Stimulated activated CD8-positive, alpha-beta memory T cell treated with anti-CD3 and anti-CD28 coated beads, Interleukin-12 subunit alpha, Interleukin-12 subunit beta, amount 100 ng/mL, for 4 hours (primary cell): ENCODE results near the gene SLC35E4.
"Not testable (repeated sequence)": the region's sequence is repeated elsewhere in the genome, so short reads cannot be mapped to it uniquely, and the experiment has no call there.

Experiments
- DNase-seq: peaks from one replicate; pipeline ENCODE4 v3.0.0-alpha.2; 2020; ENCODE audit warnings: low read depth

SLC35E4 gene

GRCh38 chr22:30635273-30636225, at the start of gene SLC35E4:
SLC35E4 (plus strand) TSS chr22:30635781; CDS start chr22:30636451, 670 bp downstream.
- DNase-seq, result peak; percentile 96

- no peak for DNase-seq
Observed at GRCh38 chr22:30586414-30586813, 49.2 kb upstream of the SLC35E4 start.

- no peak for DNase-seq
Observed at GRCh38 chr22:30591191-30591587, 44.4 kb upstream of the SLC35E4 start.

- peak; percentile 88 for DNase-seq
Observed at GRCh38 chr22:30591588-30592359, 43.8 kb upstream of the SLC35E4 start, which contains the start of gene PES1. PES1 (minus strand) TSS chr22:30591910; CDS start chr22:30591833, 77 bp downstream.

GRCh38 chr22:30592360-30592713, 43.2 kb upstream of the SLC35E4 start:
- DNase-seq, result not testable (repeated sequence)

- DNase-seq, result no peak
Observed at GRCh38 chr22:30596199-30596598, 39.4 kb upstream of the SLC35E4 start.

GRCh38 chr22:30596886-30597285, 38.7 kb upstream of the SLC35E4 start:
- DNase-seq, result no peak

GRCh38 chr22:30598986-30599385, 36.6 kb upstream of the SLC35E4 start:
- no peak for DNase-seq

GRCh38 chr22:30600921-30601320, 34.7 kb upstream of the SLC35E4 start:
- no peak for DNase-seq

- no peak for DNase-seq
Observed at GRCh38 chr22:30601464-30601863, 34.1 kb upstream of the SLC35E4 start.

- no peak for DNase-seq
Observed at GRCh38 chr22:30602049-30602448, 33.5 kb upstream of the SLC35E4 start.

GRCh38 chr22:30603801-30604200, 31.8 kb upstream of the SLC35E4 start:
- no peak for DNase-seq

- no peak for DNase-seq
Observed at GRCh38 chr22:30604723-30605122, 30.9 kb upstream of the SLC35E4 start.

- no peak for DNase-seq
Observed at GRCh38 chr22:30605449-30606110, 30.0 kb upstream of the SLC35E4 start.

- no peak for DNase-seq
Observed at GRCh38 chr22:30606455-30607299, 28.9 kb upstream of the SLC35E4 start, which contains the start of gene TCN2. TCN2 (plus strand) TSS chr22:30607174; CDS start chr22:30607332, 158 bp downstream.

GRCh38 chr22:30607300-30607930, 28.2 kb upstream of the SLC35E4 start:
- no peak for DNase-seq

GRCh38 chr22:30607939-30608338, 27.6 kb upstream of the SLC35E4 start:
- no peak for DNase-seq

GRCh38 chr22:30609260-30610185, 26.1 kb upstream of the SLC35E4 start:
- DNase-seq, result no peak

GRCh38 chr22:30610299-30610698, 25.3 kb upstream of the SLC35E4 start:
- no peak for DNase-seq

- DNase-seq, result no peak
Observed at GRCh38 chr22:30611197-30611596, 24.4 kb upstream of the SLC35E4 start.
